ENCODE measurements around the gene ZNF827.

Gene ZNF827

GRCh38 chr4:145860446-145860845 lies 78.2 kb downstream of the ZNF827 start:
- TF ChIP-seq, protein P1, sequence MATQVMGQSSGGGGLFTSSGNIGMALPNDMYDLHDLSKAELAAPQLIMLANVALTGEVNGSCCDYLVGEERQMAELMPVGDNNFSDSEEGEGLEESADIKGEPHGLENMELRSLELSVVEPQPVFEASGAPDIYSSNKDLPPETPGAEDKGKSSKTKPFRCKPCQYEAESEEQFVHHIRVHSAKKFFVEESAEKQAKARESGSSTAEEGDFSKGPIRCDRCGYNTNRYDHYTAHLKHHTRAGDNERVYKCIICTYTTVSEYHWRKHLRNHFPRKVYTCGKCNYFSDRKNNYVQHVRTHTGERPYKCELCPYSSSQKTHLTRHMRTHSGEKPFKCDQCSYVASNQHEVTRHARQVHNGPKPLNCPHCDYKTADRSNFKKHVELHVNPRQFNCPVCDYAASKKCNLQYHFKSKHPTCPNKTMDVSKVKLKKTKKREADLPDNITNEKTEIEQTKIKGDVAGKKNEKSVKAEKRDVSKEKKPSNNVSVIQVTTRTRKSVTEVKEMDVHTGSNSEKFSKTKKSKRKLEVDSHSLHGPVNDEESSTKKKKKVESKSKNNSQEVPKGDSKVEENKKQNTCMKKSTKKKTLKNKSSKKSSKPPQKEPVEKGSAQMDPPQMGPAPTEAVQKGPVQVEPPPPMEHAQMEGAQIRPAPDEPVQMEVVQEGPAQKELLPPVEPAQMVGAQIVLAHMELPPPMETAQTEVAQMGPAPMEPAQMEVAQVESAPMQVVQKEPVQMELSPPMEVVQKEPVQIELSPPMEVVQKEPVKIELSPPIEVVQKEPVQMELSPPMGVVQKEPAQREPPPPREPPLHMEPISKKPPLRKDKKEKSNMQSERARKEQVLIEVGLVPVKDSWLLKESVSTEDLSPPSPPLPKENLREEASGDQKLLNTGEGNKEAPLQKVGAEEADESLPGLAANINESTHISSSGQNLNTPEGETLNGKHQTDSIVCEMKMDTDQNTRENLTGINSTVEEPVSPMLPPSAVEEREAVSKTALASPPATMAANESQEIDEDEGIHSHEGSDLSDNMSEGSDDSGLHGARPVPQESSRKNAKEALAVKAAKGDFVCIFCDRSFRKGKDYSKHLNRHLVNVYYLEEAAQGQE (IDR thresholded peaks at IDR 0.05; ENCODE audit: low read depth): no peak
- TF ChIP-seq CREB1 (IDR thresholded peaks at IDR 0.05; ENCODE audit: low read depth): no peak
- TF ChIP-seq, protein P2, sequence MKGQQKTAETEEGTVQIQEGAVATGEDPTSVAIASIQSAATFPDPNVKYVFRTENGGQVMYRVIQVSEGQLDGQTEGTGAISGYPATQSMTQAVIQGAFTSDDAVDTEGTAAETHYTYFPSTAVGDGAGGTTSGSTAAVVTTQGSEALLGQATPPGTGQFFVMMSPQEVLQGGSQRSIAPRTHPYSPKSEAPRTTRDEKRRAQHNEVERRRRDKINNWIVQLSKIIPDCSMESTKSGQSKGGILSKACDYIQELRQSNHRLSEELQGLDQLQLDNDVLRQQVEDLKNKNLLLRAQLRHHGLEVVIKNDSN (IDR thresholded peaks at IDR 0.05): no peak
- TF ChIP-seq MAX (IDR thresholded peaks at IDR 0.05): no peak
- TF ChIP-seq RAD21 (IDR thresholded peaks at IDR 0.05; ENCODE audit: low read depth): no peak
- TF ChIP-seq TAF1 (IDR thresholded peaks at IDR 0.05; ENCODE audit: low read depth): no peak
- TF ChIP-seq EP300 (IDR thresholded peaks at IDR 0.05; ENCODE audit: borderline replicate concordance): no peak
- no peak for TF ChIP-seq EGR1 (IDR thresholded peaks at IDR 0.05)
- TF ChIP-seq FOXM1 (IDR thresholded peaks at IDR 0.05; ENCODE audit: borderline replicate concordance, low read depth): no peak
- TF ChIP-seq YY1 (IDR thresholded peaks at IDR 0.05; ENCODE audit: low read depth): no peak
- TF ChIP-seq ZBTB7A (IDR thresholded peaks at IDR 0.05; ENCODE audit: low read depth): no peak
- no peak for TF ChIP-seq TEAD4 (IDR thresholded peaks at IDR 0.05)
- TF ChIP-seq NFIC (IDR thresholded peaks at IDR 0.05): no peak
- TF ChIP-seq CEBPB (IDR thresholded peaks at IDR 0.05): no peak
- no peak for TF ChIP-seq TCF12 (IDR thresholded peaks at IDR 0.05; ENCODE audit: low read depth)

DNA sequence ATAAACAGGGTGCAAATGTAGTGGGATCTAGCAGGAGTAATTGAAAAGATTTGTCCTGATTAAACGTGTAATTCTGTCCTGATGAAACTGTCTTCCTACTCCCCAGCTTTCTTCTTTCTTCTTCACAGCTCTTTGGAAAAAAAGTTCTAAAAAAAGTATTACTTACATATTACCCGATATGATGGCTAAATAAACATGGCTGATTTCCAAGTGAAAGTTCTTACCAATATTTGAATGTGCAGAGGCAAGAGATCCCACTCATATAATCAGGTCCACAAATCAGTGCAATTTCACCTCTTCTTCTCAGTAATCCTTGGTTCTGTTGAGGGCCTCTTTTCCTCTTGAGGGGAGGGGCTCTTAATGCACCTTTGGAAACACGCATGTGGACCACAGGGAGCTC lies 78.7 kb downstream of the ZNF827 start:
- TF ChIP-seq EP300 (IDR thresholded peaks at IDR 0.05; ENCODE audit: borderline replicate concordance) (no peak), CREB1 (IDR thresholded peaks at IDR 0.05; ENCODE audit: low read depth) (no peak), MAX (IDR thresholded peaks at IDR 0.05) (no peak), CEBPB (IDR thresholded peaks at IDR 0.05) (no peak)

DNA sequence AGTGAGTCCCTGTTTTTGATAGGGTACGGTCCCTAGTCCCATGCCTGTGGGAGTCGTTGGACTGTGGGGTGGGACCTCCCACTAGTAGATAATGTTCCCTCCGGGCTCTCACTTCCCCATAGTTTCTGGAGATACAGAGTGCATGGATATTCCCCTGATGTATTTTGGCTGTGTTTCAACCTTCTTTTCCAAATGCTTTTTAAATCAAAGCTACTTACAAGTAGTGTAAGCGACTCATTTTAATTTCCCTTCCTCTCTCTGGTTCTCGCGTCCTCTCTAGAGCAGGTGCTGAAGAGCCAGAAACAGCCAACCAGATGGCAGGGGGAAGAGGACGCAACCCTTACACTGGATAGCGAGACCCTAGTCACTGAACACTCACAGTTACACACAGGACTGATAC lies 79.2 kb downstream of the ZNF827 start:
- TF ChIP-seq EGR1 (IDR thresholded peaks at IDR 0.05): no peak
- TF ChIP-seq, protein P2 (IDR thresholded peaks at IDR 0.05): no peak
- TF ChIP-seq, protein P1 (IDR thresholded peaks at IDR 0.05; ENCODE audit: low read depth): no peak
- no peak for TF ChIP-seq MAX (IDR thresholded peaks at IDR 0.05)
- TF ChIP-seq TCF12 (IDR thresholded peaks at IDR 0.05; ENCODE audit: low read depth): no peak
- no peak for TF ChIP-seq FOXM1 (IDR thresholded peaks at IDR 0.05; ENCODE audit: borderline replicate concordance, low read depth)
- TF ChIP-seq EP300 (IDR thresholded peaks at IDR 0.05; ENCODE audit: borderline replicate concordance): no peak
- TF ChIP-seq TAF1 (IDR thresholded peaks at IDR 0.05; ENCODE audit: low read depth): no peak
- no peak for TF ChIP-seq CREB1 (IDR thresholded peaks at IDR 0.05; ENCODE audit: low read depth)
- TF ChIP-seq CEBPB (IDR thresholded peaks at IDR 0.05): no peak

- TF ChIP-seq RAD21 (IDR thresholded peaks at IDR 0.05; ENCODE audit: low read depth) (no peak), ZBTB7A (IDR thresholded peaks at IDR 0.05; ENCODE audit: low read depth) (no peak)
Observed at GRCh38 chr4:145852256-145852839, 86.3 kb downstream of the ZNF827 start.

DNA sequence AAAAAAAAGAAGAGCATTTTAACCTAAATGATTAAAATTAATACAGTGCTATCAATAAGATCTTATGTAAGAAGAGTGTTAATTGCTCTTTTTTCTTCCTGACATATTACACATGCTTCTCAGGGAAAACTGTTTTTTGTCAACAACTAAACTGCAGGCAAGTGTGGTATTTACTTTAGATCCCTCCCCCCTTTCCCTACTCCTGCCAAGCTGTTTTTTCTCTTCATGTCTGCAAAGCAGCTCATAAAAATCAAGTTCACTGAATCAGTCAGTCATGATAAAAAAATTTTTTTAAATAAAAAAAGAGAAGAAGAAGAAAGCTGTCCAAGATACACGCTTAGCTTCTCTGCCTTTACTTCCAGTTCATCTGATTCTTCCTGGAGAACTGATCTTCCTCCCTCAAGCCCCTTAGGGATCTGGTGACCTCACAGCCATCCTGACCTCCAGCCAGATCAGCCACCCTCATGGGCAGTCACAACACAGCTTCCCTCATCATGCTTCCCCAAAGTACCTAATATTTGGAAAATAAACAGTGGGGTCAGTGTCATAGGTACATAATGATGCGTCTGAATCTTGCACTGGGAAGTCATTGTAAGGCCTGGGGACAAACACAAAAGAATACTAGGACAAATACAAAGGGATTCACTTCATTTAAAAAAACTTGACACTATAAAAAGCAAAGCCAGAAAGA lies 87.0 kb downstream of the ZNF827 start:
- TF ChIP-seq TAF1 (IDR thresholded peaks at IDR 0.05; ENCODE audit: low read depth) (no peak), ZBTB7A (IDR thresholded peaks at IDR 0.05; ENCODE audit: low read depth) (no peak)

DNA sequence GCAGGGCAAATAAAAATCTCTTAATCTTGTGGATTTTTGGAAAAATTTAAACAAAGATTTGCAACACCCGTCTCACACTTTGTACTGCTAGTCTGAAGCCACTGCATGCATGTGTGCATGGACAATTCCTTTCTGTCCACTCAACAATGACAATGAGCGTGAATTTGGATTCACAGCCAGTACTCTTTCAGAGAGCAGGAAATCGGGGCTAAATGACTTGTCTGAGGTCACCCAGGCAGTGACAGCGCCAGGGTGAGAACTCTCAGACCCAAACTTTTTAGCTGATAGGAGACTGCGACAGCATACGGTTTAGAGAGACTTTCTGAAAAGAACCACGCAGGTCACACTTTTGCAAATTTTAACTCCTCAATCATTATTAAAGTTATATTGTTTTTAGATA lies 90.9 kb downstream of the ZNF827 start:
- TF ChIP-seq RAD21 (IDR thresholded peaks at IDR 0.05; ENCODE audit: low read depth): no peak
- TF ChIP-seq, protein P1 (IDR thresholded peaks at IDR 0.05; ENCODE audit: low read depth): no peak
- TF ChIP-seq EP300 (IDR thresholded peaks at IDR 0.05; ENCODE audit: borderline replicate concordance): no peak
- no peak for TF ChIP-seq ZBTB7A (IDR thresholded peaks at IDR 0.05; ENCODE audit: low read depth)
- TF ChIP-seq MAX (IDR thresholded peaks at IDR 0.05): no peak
- TF ChIP-seq TEAD4 (IDR thresholded peaks at IDR 0.05): no peak
- no peak for TF ChIP-seq TCF12 (IDR thresholded peaks at IDR 0.05; ENCODE audit: low read depth)
- no peak for TF ChIP-seq TAF1 (IDR thresholded peaks at IDR 0.05; ENCODE audit: low read depth)
